ENCODE measurements around the gene TSPAN15. TPM values are rescaled to one million over a fixed set of nuclear protein-coding genes. Genes with fewer than 3 reads are reported as not detected.

The TSPAN15 gene
- polyA plus RNA-seq, 12 donors = 38.6 to 92.3 (median 71.5) TPM; not detected in 1

- DNase-seq = no peak
These were observed 9.4 kb downstream of the TSPAN15 start for GRCh38 chr10:69460576-69461242.

- no peak for DNase-seq
These were observed 10.2 kb downstream of the TSPAN15 start for GRCh38 chr10:69461243-69462025.

GRCh38 chr10:69463886-69464285, 12.6 kb downstream of the TSPAN15 start:
- no peak for DNase-seq

DNA sequence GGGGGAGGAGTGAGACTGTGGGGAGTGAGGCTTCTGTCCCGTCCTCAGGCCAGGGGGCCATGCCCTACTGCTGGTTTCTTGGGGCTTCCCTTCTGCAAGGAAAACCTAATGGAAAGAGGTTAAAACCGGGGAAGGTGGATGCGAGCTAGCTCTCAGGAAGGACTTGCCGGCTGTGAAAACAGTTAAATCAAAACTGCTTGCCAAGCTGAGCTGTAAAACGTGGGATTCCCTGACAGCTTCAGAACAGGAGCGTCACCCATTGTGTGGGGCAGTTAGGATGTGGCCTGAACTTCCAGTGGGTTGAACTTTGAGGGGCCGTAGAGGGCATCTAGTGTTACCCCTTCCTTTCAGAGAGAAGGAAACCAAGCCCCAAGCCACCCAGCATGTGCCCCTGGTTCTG, 13.1 kb downstream of the TSPAN15 start:
- no peak for DNase-seq

DNA sequence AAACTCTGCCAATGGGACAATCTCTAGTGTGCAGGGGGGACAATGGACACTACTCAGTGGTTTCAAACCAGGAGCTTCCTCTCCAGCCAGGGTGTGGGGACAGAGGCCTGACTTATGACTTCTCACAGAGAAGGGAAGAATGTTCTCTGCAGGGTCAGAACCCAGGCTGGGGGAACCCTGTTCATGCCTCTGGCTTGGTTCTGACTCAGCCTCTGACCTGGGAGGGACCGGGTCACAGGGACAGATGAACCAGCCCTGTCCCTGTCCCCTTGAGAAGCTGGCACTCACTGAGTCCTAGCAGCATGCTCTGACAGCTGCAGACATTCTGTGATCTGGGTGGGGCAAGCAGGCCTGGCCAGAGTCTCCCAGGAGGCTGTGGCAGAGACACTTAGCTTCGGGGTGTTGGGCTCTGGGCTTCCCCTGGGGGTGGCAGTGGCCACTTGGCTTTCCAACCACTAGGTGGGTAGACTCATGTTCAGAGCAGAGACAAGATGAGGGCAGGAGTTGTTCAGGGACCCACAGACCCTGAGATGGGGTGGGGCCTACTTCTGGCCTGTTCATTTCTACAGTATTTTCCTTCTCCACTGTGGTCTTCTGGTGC, 13.6 kb downstream of the TSPAN15 start:
- DNase-seq = no peak

DNA sequence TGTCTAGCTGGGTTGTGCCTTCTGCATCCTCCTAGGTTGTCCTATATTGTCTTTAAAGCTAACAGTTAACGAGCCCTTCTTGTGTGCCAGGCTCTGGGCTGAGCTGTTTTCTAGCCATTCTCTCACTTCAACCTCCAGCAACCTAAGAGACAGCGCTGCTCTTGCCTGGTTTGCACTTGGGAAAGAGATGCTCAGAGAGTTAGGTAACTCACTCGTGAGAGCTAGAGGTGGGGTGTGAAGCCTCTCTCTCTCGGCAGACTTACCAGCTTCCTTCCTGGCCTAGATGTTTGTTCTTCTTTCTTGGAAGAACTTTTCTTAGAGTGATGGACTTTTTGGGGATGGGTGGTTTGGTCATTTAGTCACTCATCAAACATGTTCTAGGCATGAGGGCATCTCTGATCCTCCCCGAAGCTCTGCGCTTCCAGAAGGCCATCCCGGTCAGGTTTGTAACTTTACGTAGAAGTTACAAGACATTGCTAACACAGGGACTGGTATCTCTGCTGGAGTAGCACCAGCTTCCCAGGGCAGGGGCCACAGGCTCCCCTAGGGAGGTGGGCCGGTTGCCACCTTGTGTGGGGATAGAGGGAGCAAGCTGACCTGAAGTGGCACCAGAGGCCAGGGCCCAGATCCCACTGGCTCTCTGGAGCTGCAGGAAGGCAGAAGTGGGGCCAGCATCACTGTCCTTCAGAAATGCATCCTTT, 14.3 kb downstream of the TSPAN15 start:
- DNase-seq = no peak

GRCh38 chr10:69466158-69466490, 14.9 kb downstream of the TSPAN15 start:
- no peak for DNase-seq

DNA sequence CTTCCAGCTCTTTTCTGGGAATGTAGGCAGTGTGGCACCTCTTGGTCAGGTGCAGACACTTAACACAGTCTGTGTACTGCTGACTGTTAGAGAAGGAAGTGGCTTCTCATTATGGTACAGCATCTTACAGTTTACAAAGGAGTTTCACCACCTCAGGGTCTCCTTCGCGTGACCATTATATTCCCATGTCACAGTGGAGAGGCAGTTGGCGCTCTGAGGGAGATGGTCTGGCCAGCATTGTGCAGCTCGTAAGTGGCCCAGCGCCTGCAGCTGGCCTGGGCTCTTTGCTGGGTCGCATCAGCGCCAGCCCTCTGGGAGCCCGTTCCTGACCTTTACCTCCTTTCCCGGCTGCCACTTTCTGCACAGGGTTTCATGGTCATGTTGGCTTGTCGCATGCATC, 15.4 kb downstream of the TSPAN15 start:
- DNase-seq = no peak

GRCh38 chr10:69467928-69468750, 16.9 kb downstream of the TSPAN15 start:
- no peak for DNase-seq

DNA sequence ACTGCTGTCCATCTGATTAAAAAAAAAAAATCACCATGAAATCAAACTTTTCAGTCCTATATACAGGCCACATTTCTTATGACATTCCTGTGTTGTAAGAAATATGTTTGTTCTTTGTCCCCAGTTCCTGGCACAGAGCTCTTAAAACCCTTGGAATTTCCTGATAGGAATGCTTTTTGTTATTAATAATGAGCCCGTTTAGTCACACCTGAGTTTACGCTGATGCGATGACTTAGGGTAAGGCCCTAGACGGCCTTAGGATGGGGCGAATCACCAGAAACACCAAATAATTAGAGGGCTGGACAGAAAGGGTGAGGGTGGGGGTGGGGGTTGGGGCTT, 17.5 kb downstream of the TSPAN15 start:
- no peak for DNase-seq

DNA sequence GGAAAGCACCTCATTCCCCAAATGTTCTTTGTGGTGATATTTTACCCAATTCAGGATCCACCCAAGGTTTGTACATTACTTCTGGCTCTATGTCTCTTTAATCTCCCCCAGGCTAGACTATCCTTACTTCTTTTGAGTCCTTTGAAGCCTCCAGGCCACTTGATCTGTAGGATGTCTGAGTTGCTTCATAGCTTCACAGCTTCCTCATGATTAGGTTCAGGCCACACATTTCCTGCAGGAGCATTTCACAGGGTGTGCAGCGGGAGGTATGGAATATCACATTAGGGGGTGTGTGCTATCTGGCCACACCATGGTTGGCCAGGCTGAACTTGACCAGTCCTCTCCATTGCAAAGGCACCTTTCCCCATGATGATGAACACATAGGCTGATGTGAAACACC, 18.7 kb downstream of the TSPAN15 start:
- DNase-seq = no peak

- no peak for DNase-seq
These were observed 19.5 kb downstream of the TSPAN15 start for GRCh38 chr10:69470463-69471384.

GRCh38 chr10:69472142-69472541, 20.9 kb downstream of the TSPAN15 start:
- DNase-seq = no peak

GRCh38 chr10:69472544-69472943, 21.3 kb downstream of the TSPAN15 start:
- no peak for DNase-seq

- DNase-seq = no peak
These were observed 22.2 kb downstream of the TSPAN15 start for GRCh38 chr10:69473304-69473990.

- DNase-seq = no peak
These were observed 23.6 kb downstream of the TSPAN15 start for GRCh38 chr10:69474742-69475432.

- no peak for DNase-seq
These were observed 24.2 kb downstream of the TSPAN15 start for GRCh38 chr10:69475433-69475830.

DNA sequence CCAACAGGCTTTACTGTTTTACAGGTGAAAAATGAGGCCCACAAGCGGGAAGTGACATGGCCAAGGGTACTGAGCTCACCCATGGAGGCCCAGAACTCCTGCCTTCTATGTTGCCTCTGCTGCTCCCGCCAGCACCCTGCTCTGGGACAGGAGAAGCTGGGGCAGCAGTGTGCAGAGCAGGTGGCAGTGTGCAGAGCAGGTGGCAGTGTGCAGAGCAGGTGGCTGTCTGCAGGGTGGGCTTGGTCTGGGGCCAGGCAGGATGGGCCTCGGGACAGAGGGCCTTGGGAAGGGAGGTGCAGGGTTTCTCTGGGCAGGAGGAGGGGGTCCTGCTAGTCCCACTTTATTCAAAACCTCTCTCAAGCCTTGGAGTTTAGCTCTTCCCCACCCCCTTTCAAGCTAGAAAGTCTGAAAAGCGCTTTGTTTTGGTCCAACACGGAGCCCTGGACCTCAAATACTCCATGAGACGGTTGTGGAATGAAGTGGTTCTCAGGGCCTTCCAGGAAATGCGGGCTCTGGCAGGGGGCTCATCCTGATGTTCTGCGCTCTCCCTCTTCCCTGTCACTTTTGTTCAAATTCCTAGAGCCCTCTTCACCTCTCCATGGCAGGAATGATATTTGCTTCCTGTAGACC, 26.8 kb downstream of the TSPAN15 start:
- DNase-seq = no peak
